Superior temporal gyrus (tissue), 1 donor: Measurements from ENCODE around the gene BABAM1.

Experiments
- DNase-seq: peaks from one replicate; pipeline ENCODE4 v3.0.0-alpha.2; 2016; ENCODE audit errors: extremely low spot score

The BABAM1 gene

GRCh38 chr19:17303167-17303939 is 36.1 kb downstream of the BABAM1 start, which contains the start of gene ABHD8:
Gene ABHD8, minus strand, starts transcription at chr19:17303425. Its CDS starts 1,809 bp downstream, at chr19:17301616.
- peak; percentile 87 for DNase-seq

GRCh38 chr19:17303940-17304267 is 36.7 kb downstream of the BABAM1 start:
- no peak for DNase-seq

- no peak for DNase-seq
Observed at GRCh38 chr19:17304386-17305215, 37.4 kb downstream of the BABAM1 start.

- DNase-seq = no peak
Observed at GRCh38 chr19:17305216-17305516, 37.9 kb downstream of the BABAM1 start.

- DNase-seq = peak; percentile 99
Observed at GRCh38 chr19:17305517-17306284, 38.5 kb downstream of the BABAM1 start, which contains the start of gene MRPL34. Gene MRPL34, plus strand, starts transcription at chr19:17305872. Its CDS starts 21 bp downstream, at chr19:17305893.

- DNase-seq = no peak
Observed at GRCh38 chr19:17306285-17306714, 39.1 kb downstream of the BABAM1 start.

GRCh38 chr19:17307876-17308377 is 40.7 kb downstream of the BABAM1 start:
- DNase-seq = no peak

GRCh38 chr19:17309198-17309964 is 42.1 kb downstream of the BABAM1 start, which contains the start of gene DDA1:
Gene DDA1, plus strand, starts transcription at chr19:17309563. Its CDS starts 92 bp downstream, at chr19:17309655.
- DNase-seq = peak; percentile 100

- no peak for DNase-seq
Observed at GRCh38 chr19:17309965-17310461, 42.8 kb downstream of the BABAM1 start.

- no peak for DNase-seq
Observed at GRCh38 chr19:17311455-17312188, 44.4 kb downstream of the BABAM1 start.

- no peak for DNase-seq
Observed at GRCh38 chr19:17312189-17313113, 45.2 kb downstream of the BABAM1 start.

- DNase-seq = no peak
Observed at GRCh38 chr19:17314007-17314593, 46.9 kb downstream of the BABAM1 start.

- DNase-seq = no peak
Observed at GRCh38 chr19:17318966-17319365, 51.7 kb downstream of the BABAM1 start.

- no peak for DNase-seq
Observed at GRCh38 chr19:17319473-17320238, 52.4 kb downstream of the BABAM1 start.

- no peak for DNase-seq
Observed at GRCh38 chr19:17320435-17320834, 53.2 kb downstream of the BABAM1 start.

- DNase-seq = no peak
Observed at GRCh38 chr19:17321655-17322489, 54.6 kb downstream of the BABAM1 start.

- no peak for DNase-seq
Observed at GRCh38 chr19:17322854-17323253, 55.6 kb downstream of the BABAM1 start.
